GM19240 (cell line): ENCODE measurements around the gene KCNK7.

Experiments used
- DNase-seq: peaks from one replicate; pipeline ENCODE4 v3.0.0; 2011; ENCODE audit warnings: low spot score; ENCODE audit not compliant: insufficient read length

The KCNK7 gene

GRCh38 chr11:65611758-65612603 lies 16.4 kb upstream of the KCNK7 start:
- no peak for DNase-seq

DNA sequence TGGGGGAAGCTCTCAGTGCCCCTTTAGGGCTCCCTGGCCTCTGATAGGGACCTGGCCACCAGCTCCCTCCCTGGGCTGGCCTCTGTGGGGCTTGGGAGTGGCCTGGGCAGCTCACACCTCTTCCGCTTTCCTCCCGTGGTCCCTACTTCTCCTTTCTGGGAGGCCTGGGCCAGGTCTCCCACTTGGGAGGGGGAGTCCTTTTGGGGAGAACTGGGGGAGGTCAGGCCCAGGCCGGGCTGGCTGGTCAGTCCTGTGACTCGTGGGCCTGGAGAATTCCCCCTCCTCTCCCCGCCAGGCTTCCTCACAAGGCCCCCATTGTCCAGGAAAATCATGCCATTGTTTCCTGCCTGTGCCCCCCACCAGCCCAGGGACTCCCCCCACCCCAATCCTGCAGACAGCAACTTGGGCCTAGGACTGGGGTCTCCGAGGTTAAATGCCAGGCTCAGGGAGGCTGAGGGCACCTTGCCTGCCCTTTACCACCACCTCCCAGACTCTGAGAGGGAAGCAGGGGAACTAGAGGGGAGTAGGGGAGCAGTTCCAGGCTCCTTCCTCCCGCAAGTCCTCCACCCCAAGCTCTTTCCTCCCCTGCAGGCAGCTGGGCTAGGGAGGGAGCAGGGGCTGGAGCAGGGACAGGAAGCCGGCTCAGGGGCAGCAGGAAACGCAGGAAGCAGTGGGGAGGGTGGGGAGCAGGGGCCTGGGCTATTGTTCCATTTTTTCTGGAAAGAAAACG lies 15.6 kb upstream of the KCNK7 start:
- DNase-seq = no peak

- DNase-seq = no peak
These were observed 14.8 kb upstream of the KCNK7 start for GRCh38 chr11:65610404-65610803.

DNA sequence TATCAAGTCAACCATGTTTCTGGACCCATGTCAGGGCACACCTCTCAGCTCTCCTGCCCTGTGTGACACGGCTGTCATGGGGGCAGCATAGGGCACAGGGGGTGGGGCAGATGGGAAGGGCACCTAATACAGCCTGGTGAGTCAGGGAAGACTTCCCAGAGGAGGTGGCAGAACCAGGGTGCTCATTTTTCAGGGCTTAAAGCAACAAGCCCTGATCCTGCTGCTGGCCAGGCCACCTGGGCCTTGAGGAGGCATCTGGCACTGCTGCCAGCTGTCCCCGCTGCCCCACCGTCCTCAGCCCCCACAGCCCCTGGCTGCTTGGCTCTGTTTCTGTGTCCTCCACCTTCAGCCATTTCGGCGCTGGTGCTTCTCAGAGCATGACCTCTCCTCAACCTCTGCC lies 14.1 kb upstream of the KCNK7 start:
- DNase-seq = no peak

DNA sequence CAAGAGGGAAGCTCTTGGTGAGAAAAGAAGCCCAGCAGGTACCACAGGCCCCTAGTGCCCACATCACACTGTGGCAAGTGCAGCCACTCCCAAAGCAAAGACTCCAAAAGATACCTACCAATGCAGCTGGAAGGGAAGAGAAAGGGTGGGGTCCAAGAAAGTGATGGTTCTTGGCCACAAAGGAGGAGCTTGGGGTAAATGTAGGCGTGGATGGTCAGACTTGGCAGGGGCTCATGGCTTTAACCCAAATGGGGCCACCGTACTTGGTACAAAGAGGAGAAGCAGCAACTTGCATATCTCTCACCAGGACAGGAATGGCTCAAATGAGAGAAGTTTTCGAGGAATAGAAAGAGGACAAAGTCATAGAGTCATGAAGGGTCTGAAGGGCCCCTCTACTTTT lies 13.6 kb upstream of the KCNK7 start:
- no peak for DNase-seq

GRCh38 chr11:65607614-65608426 lies 12.2 kb upstream of the KCNK7 start:
- no peak for DNase-seq

- no peak for DNase-seq
These were observed 11.4 kb upstream of the KCNK7 start for GRCh38 chr11:65606876-65607613.

- no peak for DNase-seq
These were observed 8.7 kb upstream of the KCNK7 start for GRCh38 chr11:65604258-65604657.

- no peak for DNase-seq
These were observed 4.3 kb upstream of the KCNK7 start for GRCh38 chr11:65599955-65600246.

DNA sequence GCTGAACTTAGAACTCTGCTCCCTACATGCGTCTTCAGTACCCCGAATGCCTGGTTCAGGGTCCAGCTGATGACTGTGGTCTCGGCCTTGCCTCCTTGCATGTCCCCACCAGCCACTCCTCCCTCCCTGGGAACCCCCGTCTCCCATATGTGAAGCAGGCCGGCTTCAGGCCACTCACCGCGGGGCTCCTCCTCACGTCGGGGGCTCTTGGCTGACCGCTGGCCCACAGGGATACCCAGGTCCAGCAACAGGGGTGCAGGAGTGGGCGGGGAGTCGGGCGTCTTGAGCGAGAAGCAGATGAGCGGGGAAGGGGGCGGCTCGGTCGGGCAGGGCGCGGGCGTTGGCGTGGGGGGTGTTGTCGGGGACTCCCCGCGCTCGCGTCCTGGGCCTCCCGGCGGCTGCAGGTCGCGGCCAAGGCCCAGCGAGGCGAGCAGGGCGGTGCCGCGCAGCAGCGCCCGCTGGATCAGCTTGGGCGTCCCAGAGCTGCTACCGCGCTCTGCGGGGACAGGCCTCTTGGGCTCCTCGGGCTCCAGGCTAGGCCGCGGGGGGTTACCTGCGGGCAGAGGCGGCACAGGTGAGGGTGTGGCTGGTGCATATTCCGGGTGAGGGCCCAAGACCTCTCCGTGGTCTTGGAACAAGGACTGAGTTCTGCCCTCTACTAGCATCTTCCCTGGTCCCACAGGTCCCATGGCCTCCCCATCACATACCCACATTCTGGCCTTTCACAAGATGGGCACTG lies 3.8 kb upstream of the KCNK7 start:
- DNase-seq = no peak

GRCh38 chr11:65598258-65598699 lies 2.7 kb upstream of the KCNK7 start:
- no peak for DNase-seq

- no peak for DNase-seq
These were observed 920 bp upstream of the KCNK7 start for GRCh38 chr11:65596520-65596919.

GRCh38 chr11:65595131-65595530 lies 469 bp downstream of the KCNK7 start:
- no peak for DNase-seq

- DNase-seq = peak; percentile 77
These were observed 1.8 kb downstream of the KCNK7 start for GRCh38 chr11:65593518-65594414.

DNA sequence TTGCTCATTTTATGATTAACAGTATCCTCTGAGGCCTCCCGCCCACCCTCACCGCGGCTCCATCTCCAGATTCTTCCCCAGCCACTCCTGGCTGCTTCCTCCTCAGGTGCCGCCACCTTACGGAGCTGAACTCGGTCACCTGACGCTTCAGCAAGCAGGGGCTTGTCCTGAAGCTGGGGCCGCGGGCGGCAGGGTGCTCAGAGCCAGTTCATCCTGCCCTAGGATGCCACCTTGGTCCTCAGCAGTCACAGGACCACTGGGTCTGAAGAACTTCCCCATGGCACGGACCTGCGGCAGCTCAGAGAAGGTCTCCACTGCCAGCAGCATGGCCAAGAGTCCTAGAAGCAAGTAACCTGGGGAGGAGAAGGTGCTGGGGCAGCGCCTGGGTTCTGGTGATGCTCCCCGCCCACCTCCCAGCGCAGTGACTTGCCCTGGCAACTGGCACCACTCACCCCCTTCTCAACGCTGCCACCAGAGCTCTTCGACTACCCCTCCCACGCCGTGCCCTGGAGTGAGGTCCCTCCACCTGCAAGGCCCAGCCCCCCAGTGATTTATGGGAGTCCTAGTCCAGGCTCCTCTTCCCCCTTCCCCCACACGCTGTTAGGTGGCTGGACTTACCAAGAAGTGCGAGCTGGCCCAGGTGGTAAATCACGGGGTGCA lies 2.6 kb downstream of the KCNK7 start:
- no peak for DNase-seq

DNA sequence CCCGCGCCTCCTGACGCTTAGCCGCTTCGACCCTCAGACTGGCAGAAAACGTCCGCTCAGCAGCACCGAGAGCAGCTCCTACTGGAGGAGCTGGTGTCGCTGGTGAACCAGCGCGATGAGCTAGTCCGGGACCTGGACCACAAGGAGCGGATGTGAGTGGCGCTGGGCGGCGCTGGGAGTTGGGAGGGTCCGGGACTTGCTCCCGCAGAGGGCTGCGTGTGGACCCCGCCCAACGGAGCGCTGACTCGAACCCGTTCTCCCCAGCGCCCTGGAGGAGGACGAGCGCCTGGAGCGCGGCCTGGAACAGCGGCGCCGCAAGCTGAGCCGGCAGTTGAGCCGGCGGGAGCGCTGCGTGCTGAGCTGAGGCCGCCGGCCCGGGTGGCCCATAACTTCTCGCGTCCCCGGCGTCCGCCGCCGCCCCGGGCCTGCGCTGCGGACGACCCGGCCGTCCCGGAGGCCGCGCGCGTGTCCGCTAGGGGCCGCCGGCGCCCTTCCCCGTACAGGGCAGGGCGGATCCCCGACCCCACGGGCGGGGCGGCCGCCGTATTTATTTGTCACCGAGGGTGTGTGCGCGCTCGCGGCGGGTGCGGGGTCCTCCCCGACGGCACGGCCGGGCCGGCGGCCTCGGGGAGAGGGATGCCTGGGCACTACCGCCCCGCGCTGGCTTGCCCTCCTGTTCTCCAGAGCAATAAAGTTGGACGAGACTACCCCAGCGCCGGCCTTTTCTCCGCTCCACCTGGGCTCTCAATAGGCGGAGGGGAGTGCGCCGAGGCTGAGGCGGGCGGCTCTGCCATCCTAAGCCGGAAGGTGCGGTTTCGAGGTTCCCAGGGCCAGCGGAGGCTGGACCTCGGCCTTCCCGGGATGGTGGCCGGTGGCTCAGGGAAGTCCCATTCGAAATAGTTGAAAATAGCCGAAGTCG lies 3.4 kb downstream of the KCNK7 start:
- DNase-seq = no peak

DNA sequence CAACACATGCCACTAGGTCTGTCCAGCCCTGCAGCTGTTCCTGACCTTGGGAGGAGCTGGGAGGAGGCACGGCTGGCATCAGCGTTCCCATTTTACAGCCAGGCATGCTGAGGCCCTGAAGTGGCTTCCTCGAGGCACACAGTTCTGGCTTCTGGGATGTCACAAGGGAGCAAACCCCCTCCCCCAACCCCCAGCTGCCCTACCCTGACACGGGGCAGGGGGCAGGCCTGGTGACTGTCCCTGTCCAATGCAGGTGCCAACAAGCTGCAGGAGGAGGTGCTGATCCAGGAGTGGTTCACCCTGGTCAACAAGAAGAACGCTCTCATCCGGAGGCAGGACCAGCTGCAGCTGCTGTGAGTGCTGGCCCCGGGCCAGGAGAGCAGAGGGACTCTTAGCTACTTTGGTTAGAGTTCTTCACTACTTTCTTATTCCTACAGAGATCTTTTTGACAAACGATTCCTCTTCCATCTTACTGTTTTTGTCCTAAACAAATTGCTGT lies 5.3 kb downstream of the KCNK7 start:
- no peak for DNase-seq
